OCI-LY7 (cell line): ENCODE data around the gene TRPM2. TPM values are rescaled to one million over a fixed set of nuclear protein-coding genes. Genes with fewer than 3 reads are reported as not detected.

Experiments used
- BruUV-seq: library from RNA; stranded (reverse); fragments of 400-500 nt; replicated peaks from 2 replicates; lab custom pipeline; 2021; lab: Mats Ljungman, UMichigan
- CTCF ChIA-PET: fragments of 300-600 bp; sonication (Branson Sonifier 250); formaldehyde crosslinking; loops from one replicate; lab custom pipeline; 2022; ENCODE audit warnings: antibody characterized with exemption; ENCODE audit not compliant: unreplicated experiment; lab: Charles Lee
- POLR2A ChIA-PET: fragments of 300-600 bp; sonication (Branson Sonifier 250); formaldehyde crosslinking; loops from one replicate; lab custom pipeline; 2022; ENCODE audit warnings: antibody characterized with exemption; lab: Charles Lee
- DNase-seq: peaks from one replicate; pipeline ENCODE4 v3.0.0-alpha.2; 2015; ENCODE audit warnings: low spot score
- H2AFZ ChIP-seq: fragments of 200-600 bp; sonication (generic), shearing (Covaris generic); 2 replicates; pipeline ENCODE4 v1.6.1; 2014; ENCODE audit warnings: mild to moderate bottlenecking, antibody characterized with exemption, low read length, moderate library complexity
- H3K27ac ChIP-seq: fragments of 200-600 bp; sonication (generic); 2 replicates; pipeline ENCODE4 v1.5.1; 2014; ENCODE audit warnings: mixed run types, low read depth, mild to moderate bottlenecking, moderate library complexity, low read length, inconsistent platforms; ENCODE audit not compliant: poor library complexity, severe bottlenecking
- H3K36me3 ChIP-seq: fragments of 200-600 bp; sonication (generic); 2 replicates; pipeline ENCODE4 v1.6.1; 2014; ENCODE audit warnings: mild to moderate bottlenecking, antibody characterized with exemption, low read length, moderate library complexity, mixed read lengths; ENCODE audit not compliant: insufficient read depth
- H3K4me1 ChIP-seq: fragments of 200-600 bp; sonication (generic); 2 replicates; pipeline ENCODE4 v1.5.1; 2014; ENCODE audit warnings: mild to moderate bottlenecking, low read length; ENCODE audit not compliant: insufficient read depth, poor library complexity, severe bottlenecking
- H3K4me2 ChIP-seq: fragments of 200-600 bp; sonication (generic); 2 replicates; pipeline ENCODE4 v1.6.1; 2014; ENCODE audit warnings: mild to moderate bottlenecking, low read length
- H3K4me3 ChIP-seq: fragments of 200-600 bp; sonication (generic); 2 replicates; pipeline ENCODE4 v1.5.1; 2014; ENCODE audit warnings: mild to moderate bottlenecking, low read depth, low read length; ENCODE audit not compliant: poor library complexity, severe bottlenecking
- H3K79me2 ChIP-seq: fragments of 200-600 bp; sonication (generic); 2 replicates; pipeline ENCODE4 v1.6.1; 2016; ENCODE audit warnings: low read depth, mild to moderate bottlenecking, low read length, moderate library complexity, mixed read lengths; ENCODE audit not compliant: insufficient read depth
- H3K9me2 ChIP-seq: fragments of 200-600 bp; sonication (generic); 2 replicates; pipeline ENCODE4 v1.6.1; 2016; ENCODE audit warnings: mild to moderate bottlenecking, low read length, mixed read lengths; ENCODE audit not compliant: insufficient read depth
- H3K9me3 ChIP-seq: fragments of 200-600 bp; sonication (generic); 2 replicates; pipeline ENCODE4 v1.6.1; 2014; ENCODE audit warnings: mild to moderate bottlenecking, mixed run types, low read length, mixed read lengths
- H4K20me1 ChIP-seq: fragments of 200-600 bp; sonication (generic); 2 replicates; pipeline ENCODE4 v1.6.1; 2014; ENCODE audit warnings: mild to moderate bottlenecking, antibody characterized with exemption, low read length, moderate library complexity, mixed read lengths; ENCODE audit not compliant: insufficient read depth
- EZH2phosphoT487 ChIP-seq: fragments of 200-600 bp; sonication (generic); IDR thresholded peaks from 2 replicates; pipeline ENCODE4 v1.6.1; 2018; ENCODE audit warnings: low read depth, borderline replicate concordance, mild to moderate bottlenecking, mixed run types, antibody characterized with exemption, low read length, moderate library complexity, mixed read lengths
- intact Hi-C: fragments of 100-400 bp; cut with micrococcal nuclease; formaldehyde crosslinking; loops from one replicate; pipeline ENCODE4 v1.10.0; 2022; ENCODE audit not compliant: unreplicated experiment
- total RNA-seq, 2 experiments: library from RNA; depleted of rRNA in 1 of 2; stranded (reverse); fragments of >200 nt in 1 of 2; shearing (Covaris generic) in 1 of 2; gene quantifications; 2 replicates each; pipeline ENCODE4 v1.2.3, GENCODE V29; 2014 to 2022
- TF ChIP-seq, protein P1 (sequence below): fragments of 200-600 bp; sonication (generic); conservative IDR thresholded peaks from 2 replicates; pipeline ENCODE4 v1.5.1; 2014; ENCODE audit warnings: mild to moderate bottlenecking, antibody characterized with exemption, low read length, moderate library complexity, mixed read lengths

The TRPM2 gene
- total RNA-seq, 2 experiments from 2014 or later, result 1.8 to 7.1 TPM

DNA sequence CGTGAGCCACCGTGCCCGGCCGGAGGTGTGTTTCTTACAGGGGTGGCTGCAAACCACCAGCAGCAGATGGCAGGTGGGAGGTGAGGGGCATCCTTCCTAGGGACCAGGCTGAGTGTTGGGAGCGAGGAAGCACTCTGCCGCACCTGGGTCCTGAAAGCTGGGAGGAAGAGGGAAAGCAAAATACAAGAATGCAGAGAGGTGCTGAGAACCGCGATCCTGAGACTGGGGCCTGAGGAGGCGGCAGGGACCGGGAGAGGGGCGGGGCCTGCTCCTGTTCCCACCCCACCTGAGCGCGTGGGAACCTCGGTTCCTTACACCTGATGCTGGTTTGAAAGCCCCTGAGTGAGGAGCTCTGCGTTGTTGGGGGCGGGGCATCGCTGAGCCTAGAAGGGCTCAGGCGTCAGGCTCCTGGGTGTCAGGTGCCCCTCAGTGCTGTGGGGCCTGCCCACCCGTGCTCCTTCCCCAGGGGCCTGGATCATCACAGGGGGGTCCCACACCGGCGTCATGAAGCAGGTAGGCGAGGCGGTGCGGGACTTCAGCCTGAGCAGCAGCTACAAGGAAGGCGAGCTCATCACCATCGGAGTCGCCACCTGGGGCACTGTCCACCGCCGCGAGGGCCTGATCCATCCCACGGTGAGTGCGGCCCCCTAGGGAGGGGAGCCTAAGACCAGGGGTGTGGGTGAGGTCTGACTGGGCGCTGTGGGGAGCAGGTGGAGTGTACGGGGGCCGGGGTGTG lies 15.5 kb downstream of the TRPM2 start:
- POLR2A ChIA-PET, result no interaction called here
- no peak overlapping the region for H2AFZ ChIP-seq
- no peak overlapping the region for H3K4me3 ChIP-seq
- H3K36me3 ChIP-seq, result no peaks in the 10 kb centered on the region
- H3K27ac ChIP-seq, result no peak overlapping the region
- H4K20me1 ChIP-seq, result no peaks in the 10 kb centered on the region
- no peaks in the 10 kb centered on the region for H3K4me1 ChIP-seq
- DNase-seq, result no peak
- H3K9me2 ChIP-seq, result no peaks in the 10 kb centered on the region
- no peaks in the 10 kb centered on the region for H3K9me3 ChIP-seq
- intact Hi-C loops, result no loop called here
- no TSS peak for BruUV-seq
- no peaks in the 10 kb centered on the region for H3K79me2 ChIP-seq
- CTCF ChIA-PET, result no interaction called here
- no peak overlapping the region for H3K4me2 ChIP-seq
- TF ChIP-seq, protein P1, sequence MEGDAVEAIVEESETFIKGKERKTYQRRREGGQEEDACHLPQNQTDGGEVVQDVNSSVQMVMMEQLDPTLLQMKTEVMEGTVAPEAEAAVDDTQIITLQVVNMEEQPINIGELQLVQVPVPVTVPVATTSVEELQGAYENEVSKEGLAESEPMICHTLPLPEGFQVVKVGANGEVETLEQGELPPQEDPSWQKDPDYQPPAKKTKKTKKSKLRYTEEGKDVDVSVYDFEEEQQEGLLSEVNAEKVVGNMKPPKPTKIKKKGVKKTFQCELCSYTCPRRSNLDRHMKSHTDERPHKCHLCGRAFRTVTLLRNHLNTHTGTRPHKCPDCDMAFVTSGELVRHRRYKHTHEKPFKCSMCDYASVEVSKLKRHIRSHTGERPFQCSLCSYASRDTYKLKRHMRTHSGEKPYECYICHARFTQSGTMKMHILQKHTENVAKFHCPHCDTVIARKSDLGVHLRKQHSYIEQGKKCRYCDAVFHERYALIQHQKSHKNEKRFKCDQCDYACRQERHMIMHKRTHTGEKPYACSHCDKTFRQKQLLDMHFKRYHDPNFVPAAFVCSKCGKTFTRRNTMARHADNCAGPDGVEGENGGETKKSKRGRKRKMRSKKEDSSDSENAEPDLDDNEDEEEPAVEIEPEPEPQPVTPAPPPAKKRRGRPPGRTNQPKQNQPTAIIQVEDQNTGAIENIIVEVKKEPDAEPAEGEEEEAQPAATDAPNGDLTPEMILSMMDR, result no peak
- no peak for TF ChIP-seq EZH2phosphoT487

GRCh38 chr21:44370027-44370735 lies 16.8 kb downstream of the TRPM2 start:
- no peaks in the 10 kb centered on the region for H3K4me1 ChIP-seq
- H3K4me2 ChIP-seq, result no peak overlapping the region
- no TSS peak for BruUV-seq
- no peaks in the 10 kb centered on the region for H4K20me1 ChIP-seq
- H3K4me3 ChIP-seq, result no peak overlapping the region
- no peaks in the 10 kb centered on the region for H3K9me3 ChIP-seq
- no peaks in the 10 kb centered on the region for H3K36me3 ChIP-seq
- DNase-seq, result no peak
- CTCF ChIA-PET, result no interaction called here
- intact Hi-C loops, result no loop called here
- POLR2A ChIA-PET, result no interaction called here
- H2AFZ ChIP-seq, result no peak overlapping the region
- H3K79me2 ChIP-seq, result no peaks in the 10 kb centered on the region
- TF ChIP-seq, protein P1, result no peak
- no peak for TF ChIP-seq EZH2phosphoT487
- H3K9me2 ChIP-seq, result no peaks in the 10 kb centered on the region
- H3K27ac ChIP-seq, result no peak overlapping the region
